HUES48 (cell line): ENCODE data around the gene SCAF4.
"Not testable (repeated sequence)": the region's sequence is repeated elsewhere in the genome, so short reads cannot be mapped to it uniquely, and the experiment has no call there.

Experiments used
- H3K27ac ChIP-seq: one replicate; pipeline ENCODE4 v1.7.0; 2013; ENCODE audit warnings: low read depth, low read length, inconsistent platforms
- H3K27me3 ChIP-seq: 2 replicates; pipeline ENCODE4 v1.6.1; 2013; ENCODE audit warnings: mild to moderate bottlenecking, low read length; ENCODE audit not compliant: control insufficient read depth, insufficient read depth
- H3K36me3 ChIP-seq: 2 replicates; pipeline ENCODE4 v1.6.1; 2013; ENCODE audit warnings: low read length; ENCODE audit not compliant: control insufficient read depth, insufficient read depth
- H3K4me1 ChIP-seq: 2 replicates; pipeline ENCODE4 v1.6.1; 2013; ENCODE audit warnings: mild to moderate bottlenecking, low read length; ENCODE audit not compliant: control insufficient read depth, insufficient read depth
- H3K4me3 ChIP-seq: 2 replicates; pipeline ENCODE4 v1.5.1; 2013; ENCODE audit warnings: mild to moderate bottlenecking, low read depth, low read length
- H3K9ac ChIP-seq: 2 replicates; pipeline ENCODE4 v1.6.1; 2013; ENCODE audit warnings: mild to moderate bottlenecking, low read depth, low read length, moderate library complexity
- H3K9me3 ChIP-seq: 2 replicates; pipeline ENCODE4 v1.6.1; 2013; ENCODE audit warnings: low read length; ENCODE audit not compliant: control insufficient read depth, insufficient read depth

Gene SCAF4

DNA sequence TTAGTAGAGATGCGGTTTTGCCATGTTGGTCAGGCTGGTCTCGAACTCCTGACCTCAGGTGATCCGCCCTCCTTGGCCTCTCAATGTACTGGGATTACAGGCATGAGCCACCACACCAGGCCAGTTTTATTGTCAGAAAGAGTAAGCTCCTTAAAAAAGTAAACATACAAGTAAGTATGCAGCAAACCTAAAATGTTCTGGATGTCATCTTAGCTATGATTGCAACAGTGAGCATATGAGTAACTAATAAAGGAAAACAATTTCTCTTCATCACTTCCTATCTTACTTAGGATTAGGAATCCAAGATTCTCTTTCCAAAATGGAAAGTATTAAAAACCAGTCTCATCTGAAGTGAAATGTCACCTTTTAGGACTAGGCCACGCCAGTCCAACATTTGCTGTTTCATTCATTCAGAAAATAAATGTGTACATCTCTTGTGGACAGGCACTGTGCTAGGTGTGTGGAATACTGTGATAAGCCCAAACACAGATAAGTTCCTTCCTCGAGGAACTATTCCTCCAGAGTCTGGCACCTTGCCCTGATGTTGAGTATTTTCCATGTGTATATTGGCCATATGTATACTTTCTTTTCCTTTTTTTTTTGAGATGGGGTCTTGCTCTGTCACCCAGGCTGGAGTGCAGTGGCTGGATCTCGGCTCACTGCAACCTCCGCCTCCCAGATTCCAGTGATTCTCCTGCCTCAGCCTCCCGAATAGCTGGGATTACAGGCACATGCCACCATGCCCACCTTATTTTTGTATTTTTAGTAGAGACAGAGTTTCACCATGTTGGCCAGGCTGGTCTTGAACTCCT lies 5.9 kb upstream of the SCAF4 start:
- H3K4me1 ChIP-seq, H3K36me3 ChIP-seq, H3K9ac ChIP-seq, H3K9me3 ChIP-seq, H3K27ac ChIP-seq, H3K27me3 ChIP-seq, H3K4me3 ChIP-seq: not testable (repeated sequence)

DNA sequence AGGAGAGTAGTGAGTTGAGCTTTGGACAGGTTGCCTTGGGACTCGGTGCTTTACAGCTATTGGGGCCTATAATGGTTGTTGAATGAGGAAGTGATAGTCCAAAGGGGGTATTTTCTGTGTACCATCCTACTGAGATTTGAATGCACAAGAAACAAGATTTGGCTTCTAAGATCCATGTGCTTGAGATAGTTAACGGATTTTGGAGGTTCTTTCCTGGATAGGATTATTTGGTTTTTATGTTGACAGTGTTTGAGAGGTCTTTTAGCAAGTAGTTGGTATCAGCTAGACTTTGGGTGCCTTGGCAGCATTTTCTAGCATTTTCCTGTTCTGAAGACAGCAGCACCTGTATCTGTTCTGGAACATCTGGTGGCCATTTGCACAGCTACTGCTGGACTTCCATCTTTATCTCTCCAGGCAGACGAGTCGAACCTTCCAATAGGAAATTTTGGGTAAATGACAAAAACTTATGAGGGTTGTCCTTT lies 3.6 kb upstream of the SCAF4 start:
- Histone ChIP-seq H3K27me3 (no peaks in the 10 kb centered on the region), H3K36me3 (no peaks in the 10 kb centered on the region), H3K4me1 (peaks cover 12% of the 10 kb centered on the region), H3K27ac (no peak overlapping the region), H3K9ac (no peak overlapping the region), H3K4me3 (no peak overlapping the region), H3K9me3 (no peaks in the 10 kb centered on the region)

DNA sequence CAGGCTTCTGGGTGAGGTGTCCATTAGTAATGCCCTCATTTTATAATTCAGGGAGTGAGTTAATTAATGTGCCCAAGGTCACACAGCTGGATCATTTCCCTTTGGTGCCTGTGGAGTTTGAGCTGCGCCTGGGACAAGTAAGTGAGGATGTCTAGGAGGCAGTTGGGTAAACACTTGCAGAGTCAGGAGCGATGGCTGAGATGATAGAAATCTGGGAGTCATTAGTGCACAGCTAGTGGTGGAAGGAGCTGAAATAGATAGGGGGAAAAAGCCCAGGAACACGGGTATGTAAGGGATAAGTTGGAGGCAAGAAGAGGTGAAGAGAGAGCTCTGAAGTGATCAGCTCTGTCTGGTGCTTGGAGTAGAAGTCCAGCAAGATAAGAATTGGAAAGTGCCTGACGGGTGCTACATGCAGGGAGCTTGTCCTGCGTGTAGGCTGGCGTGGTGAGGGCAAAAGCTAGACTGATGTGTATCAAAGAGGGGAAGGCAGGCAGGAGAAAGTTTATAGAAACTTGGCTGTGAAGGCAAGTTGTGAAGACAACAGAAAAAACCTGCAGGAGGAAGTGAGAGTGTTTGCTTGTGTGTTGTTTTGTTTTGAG lies 1.7 kb upstream of the SCAF4 start:
- no peaks in the 10 kb centered on the region for H3K27me3 ChIP-seq
- H3K36me3 ChIP-seq = peaks cover 5% of the 10 kb centered on the region; the same call in 1 of the 2 replicates
- peaks cover 24% of the 10 kb centered on the region for H3K4me1 ChIP-seq
- H3K4me3 ChIP-seq = 0 out of 2 replicates have a peak overlapping the region, but pooled peaks have one; percentile 85
- no peak overlapping the region for H3K27ac ChIP-seq
- no peak overlapping the region for H3K9ac ChIP-seq
- no peaks in the 10 kb centered on the region for H3K9me3 ChIP-seq

DNA sequence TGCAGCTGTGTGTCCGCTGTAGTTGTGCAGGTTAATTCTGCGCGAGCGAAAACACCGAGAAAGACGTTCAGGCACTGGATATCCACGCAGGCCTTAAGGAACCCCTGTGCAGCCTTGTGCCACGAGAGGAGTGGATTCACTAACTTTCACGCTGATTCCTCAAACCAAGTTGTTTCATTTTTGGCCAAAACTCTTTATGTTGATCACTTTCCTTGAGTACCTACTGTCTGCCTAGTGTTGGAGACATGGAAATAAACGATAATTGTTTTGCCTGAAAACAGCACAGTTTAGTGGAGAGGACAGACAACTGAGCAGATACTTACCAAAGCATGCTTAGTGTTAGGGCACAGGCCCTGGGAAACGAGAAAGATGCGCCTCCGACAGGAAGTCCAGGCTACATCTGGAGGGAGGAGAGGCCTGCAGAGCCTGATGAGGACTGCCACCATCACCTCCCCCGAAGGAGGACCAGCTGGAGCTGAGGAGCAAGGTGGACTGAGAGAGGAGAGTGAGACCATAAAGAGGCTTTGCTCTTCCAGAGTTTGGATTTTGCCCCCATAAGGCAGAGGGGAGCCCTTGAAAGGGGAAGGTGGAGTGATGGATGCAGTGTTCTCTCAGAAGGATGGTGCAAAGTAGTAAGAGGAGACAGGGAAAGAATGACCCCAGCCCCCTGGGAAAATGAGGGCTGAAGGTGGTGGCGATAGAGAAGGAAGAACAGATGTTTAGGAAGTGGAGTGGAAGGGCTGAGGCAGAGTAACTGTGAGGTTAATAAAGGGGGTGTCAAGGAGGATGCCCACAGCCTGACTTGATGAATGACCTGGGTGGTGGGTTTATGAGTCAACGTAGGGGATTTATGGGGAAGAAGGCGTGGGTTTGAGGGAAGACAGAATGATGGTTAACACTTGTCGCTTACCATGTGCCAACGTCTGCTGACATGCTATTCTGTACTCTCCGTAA lies 956 bp upstream of the SCAF4 start:
- Histone ChIP-seq H3K27ac (peak overlapping the region; percentile 98), H3K36me3 (peaks cover 5% of the 10 kb centered on the region; the same call in 1 of the 2 replicates), H3K4me1 (peaks cover 31% of the 10 kb centered on the region), H3K9ac (peak overlapping the region; percentile 97), H3K27me3 (no peaks in the 10 kb centered on the region), H3K9me3 (no peaks in the 10 kb centered on the region), H3K4me3 (peak overlapping the region; percentile 85)

DNA sequence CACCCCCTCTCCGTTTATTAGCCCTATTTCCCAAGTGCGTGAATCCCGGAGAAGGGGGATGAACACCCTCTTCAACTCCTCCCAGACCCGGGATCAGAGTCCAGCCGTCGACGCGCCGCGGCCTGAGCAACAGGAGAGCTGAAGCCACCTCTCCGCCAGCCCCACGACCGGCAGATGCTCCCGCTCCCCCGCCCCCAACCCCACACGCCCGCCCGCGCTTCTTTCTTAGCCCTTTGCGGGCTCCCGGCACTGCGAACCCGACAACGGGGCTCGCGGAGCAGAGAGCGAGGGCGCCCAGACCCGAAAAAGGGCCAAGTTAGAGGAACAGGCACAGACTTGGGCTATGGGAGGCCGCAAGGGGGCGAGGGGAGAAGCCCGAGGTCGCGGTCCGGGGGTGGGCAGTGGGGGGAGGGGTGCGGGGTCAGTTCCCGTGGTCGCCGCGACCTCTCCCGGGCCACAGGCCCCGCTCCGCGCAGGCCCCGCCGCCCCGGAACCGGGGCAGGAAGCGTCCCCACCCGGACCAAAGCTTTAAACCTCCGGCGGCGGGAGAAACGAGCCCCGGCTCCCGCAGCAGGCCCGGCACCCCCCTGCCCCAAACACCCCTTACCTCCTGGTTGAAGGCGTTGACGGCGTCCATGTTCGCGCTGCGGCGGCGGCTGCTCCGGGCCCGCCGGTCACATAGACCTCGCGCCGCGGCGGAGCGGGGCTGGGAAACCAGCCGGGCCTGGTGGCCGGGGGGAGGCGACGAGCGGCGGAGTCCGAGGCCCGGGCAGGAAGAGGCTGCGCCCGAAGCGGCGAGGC lies 662 bp downstream of the SCAF4 start:
- Histone ChIP-seq H3K36me3 (peaks cover 9% of the 10 kb centered on the region), H3K27me3 (no peaks in the 10 kb centered on the region), H3K4me3 (peak overlapping the region; percentile 85), H3K9me3 (no peaks in the 10 kb centered on the region), H3K9ac (peak overlapping the region; percentile 94), H3K27ac (peak overlapping the region; percentile 91), H3K4me1 (peaks cover 31% of the 10 kb centered on the region)

DNA sequence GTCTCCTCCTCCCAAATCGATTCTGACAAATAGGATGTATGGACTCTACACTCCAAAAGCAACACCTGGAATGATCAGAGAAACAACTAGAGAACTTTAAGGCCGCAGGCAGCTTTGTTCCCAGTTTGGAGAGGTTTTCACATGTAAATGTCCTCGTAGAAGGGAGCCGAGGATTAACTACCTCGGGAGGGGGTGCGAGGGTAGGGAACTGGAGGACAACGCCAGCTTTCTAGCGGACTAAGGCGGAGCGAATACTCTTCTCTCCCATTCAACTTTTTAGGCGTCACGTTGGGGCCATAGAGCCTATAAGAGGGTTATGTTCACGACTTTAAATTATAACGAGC lies 1.2 kb downstream of the SCAF4 start:
- peak overlapping the region; percentile 91 for H3K27ac ChIP-seq
- H3K4me1 ChIP-seq = peaks cover 31% of the 10 kb centered on the region
- H3K27me3 ChIP-seq = no peaks in the 10 kb centered on the region
- peaks cover 9% of the 10 kb centered on the region for H3K36me3 ChIP-seq
- peak overlapping the region; percentile 71; the same call in 1 of the 2 replicates for H3K9ac ChIP-seq
- no peaks in the 10 kb centered on the region for H3K9me3 ChIP-seq
- H3K4me3 ChIP-seq = peak overlapping the region; percentile 85

DNA sequence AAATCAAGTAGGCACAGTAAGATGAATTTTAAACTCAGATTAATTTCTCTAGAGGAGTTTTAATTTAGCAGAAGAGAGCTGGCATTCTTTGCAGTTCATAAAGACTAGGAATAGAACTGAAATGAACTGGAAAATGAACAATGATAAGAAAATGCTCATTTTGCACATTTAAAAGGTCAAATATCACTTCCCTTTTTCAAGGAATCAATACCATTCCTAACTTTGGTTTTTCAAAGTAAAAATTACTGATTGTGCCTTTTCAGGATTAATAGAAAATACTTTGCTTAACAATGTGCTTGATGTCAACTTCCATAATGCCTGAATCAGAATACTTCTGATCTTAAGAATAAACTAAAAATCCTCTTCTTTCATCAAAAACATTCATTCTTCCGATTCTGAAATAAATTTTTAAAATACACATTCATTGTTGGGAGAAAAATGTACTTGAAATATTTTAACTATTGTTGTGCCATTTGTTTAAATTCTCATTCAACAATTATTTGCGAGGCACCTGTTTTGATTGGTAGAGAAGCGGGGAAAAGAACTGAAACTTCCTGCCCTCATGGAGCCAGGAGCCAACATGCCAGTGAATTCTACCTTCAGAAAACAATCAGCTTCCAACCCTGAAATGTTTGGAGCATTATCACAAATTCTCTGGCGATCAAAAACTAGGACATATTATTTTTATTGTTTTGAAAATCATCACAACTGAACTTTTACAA lies 2.1 kb downstream of the SCAF4 start:
- no peaks in the 10 kb centered on the region for H3K9me3 ChIP-seq
- H3K4me1 ChIP-seq = peaks cover 37% of the 10 kb centered on the region
- peak overlapping the region; percentile 33 for H3K9ac ChIP-seq
- peak overlapping the region; percentile 85 for H3K4me3 ChIP-seq
- peaks cover 9% of the 10 kb centered on the region for H3K36me3 ChIP-seq
- H3K27ac ChIP-seq = peak overlapping the region; percentile 91
- no peaks in the 10 kb centered on the region for H3K27me3 ChIP-seq

DNA sequence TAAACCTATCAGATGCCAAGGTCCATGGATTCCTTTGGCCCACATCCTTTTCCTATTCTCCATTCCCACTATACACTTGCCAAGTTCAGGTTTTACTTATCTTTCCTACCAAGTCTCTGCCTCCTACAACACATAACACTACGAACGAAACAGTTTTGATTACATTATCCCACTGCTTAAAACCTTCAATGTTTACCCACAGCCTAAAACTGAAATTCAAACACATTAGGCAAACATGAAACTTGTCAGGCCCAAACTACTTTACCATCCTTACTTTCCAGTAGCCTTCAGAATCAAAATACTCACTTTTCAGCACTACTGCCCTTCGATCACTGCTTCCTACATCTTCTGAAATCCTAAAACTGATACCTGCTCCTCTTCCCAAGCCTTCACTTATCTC lies 3.0 kb downstream of the SCAF4 start:
- no peak overlapping the region for H3K9ac ChIP-seq
- H3K4me1 ChIP-seq = peaks cover 37% of the 10 kb centered on the region
- H3K27ac ChIP-seq = no peak overlapping the region
- peak overlapping the region; percentile 85 for H3K4me3 ChIP-seq
- no peaks in the 10 kb centered on the region for H3K9me3 ChIP-seq
- H3K27me3 ChIP-seq = no peaks in the 10 kb centered on the region
- H3K36me3 ChIP-seq = peaks cover 9% of the 10 kb centered on the region

DNA sequence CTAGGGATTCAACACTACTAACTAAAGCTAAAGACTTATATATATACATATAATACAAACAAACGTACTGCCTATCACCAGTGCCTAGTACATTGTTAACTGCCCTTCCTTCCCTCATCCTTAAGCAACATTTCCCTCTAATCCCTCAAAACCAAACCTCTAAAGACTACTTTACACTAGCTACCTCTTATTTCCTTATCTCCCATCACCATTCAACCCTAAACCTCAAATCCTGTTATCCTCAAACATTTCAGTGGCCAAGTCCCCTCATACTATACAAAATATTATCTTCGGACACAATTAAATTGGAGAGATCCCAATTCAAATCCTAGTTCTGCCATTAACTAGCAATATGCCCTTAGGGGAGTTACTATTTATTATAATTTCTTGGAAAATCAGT lies 3.7 kb downstream of the SCAF4 start:
- Histone ChIP-seq H3K36me3 (peaks cover 9% of the 10 kb centered on the region), H3K9ac (no peak overlapping the region), H3K27ac (no peak overlapping the region), H3K4me1 (peaks cover 33% of the 10 kb centered on the region), H3K27me3 (no peaks in the 10 kb centered on the region), H3K4me3 (no peak overlapping the region), H3K9me3 (no peaks in the 10 kb centered on the region)

DNA sequence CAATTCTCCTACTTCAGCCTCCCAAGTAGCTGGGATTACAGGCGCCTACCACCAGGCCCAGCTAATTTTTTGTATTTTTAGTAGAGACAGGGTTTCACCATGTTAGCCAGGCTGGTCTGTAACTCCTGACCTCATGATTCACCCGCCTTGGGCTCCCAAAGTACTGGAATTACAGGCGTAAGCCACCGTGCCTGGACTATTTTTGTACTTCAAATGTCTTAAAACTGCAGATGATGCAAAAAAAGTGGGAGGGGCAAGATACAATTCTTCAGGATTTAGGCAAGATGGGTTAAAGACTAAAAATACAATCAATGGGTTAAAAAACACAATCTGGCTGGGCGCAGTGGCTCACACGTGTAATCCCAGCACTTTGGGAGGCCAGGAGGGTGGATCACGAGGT lies 4.7 kb downstream of the SCAF4 start:
- H3K9ac ChIP-seq = no peak overlapping the region
- H3K27me3 ChIP-seq = no peaks in the 10 kb centered on the region
- peaks cover 25% of the 10 kb centered on the region for H3K4me1 ChIP-seq
- no peak overlapping the region for H3K4me3 ChIP-seq
- peaks cover 9% of the 10 kb centered on the region for H3K36me3 ChIP-seq
- H3K9me3 ChIP-seq = no peaks in the 10 kb centered on the region
- H3K27ac ChIP-seq = no peak overlapping the region
